ENCODE results near the gene MTURN.
"Not testable (repeated sequence)": the region's sequence is repeated elsewhere in the genome, so short reads cannot be mapped to it uniquely, and the experiment has no call there.

The MTURN gene

DNA sequence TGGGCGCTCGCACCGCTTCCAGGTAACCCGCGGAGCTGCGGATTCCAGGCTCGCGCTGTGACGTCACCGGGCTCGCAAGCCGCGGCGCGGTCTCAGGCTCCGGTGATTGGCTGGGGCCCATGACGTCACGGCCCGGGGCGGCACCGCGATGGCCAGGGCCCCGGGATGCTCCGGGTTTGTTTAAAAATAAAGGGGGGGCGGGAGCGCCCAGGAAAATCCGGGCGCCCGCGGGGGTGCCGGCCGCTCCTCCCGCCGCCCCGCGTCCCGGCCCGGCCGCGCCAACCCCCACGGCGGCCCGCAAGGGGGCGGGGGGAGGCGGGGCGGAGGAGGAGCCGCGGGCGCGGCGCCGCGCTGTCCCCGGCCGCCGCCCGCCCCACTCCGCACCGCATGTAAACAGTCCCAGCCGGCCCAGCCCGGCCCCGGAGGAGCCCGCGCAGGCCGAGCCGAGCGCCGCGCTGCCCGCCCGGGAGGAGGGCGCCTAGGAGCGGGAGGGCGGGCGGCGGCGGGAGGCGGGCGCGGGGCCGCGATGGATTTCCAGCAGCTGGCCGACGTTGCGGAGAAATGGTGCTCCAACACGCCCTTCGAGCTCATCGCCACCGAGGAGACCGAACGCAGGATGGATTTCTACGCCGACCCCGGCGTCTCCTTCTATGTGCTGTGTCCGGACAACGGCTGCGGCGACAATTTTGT, at the start of gene MTURN:
Gene MTURN (plus strand): TSS at position 376 of the 690 bp plus-strand sequence. CDS start 151 bp downstream, at position 527.
- peak; percentile 66 to 80 for DNase-seq (ENCODE audit: extremely low read depth in 1 of 2, low read depth in 1 of 2)

DNA sequence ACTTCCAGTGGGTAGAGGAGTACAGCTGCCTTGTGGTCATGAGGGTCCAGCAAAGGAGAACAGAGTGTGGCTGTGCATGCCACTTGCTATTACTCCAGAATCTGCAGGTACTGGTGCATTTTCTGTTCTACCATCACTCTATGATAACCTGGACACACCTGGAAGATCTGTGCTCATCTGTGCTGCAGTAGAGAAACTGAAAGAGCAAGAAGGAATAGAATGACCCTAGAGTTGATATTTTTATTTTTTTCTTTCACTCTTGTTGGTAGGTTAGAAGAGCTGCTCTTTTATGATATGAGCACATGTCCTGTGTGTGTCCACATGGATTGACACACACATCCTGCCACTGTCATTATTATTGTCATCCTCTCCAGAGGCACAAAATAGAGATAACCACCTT, 48.3 kb upstream of the MTURN start:
- DNase-seq (ENCODE audit: extremely low read depth in 1 of 2, low read depth in 1 of 2) = no peak

DNA sequence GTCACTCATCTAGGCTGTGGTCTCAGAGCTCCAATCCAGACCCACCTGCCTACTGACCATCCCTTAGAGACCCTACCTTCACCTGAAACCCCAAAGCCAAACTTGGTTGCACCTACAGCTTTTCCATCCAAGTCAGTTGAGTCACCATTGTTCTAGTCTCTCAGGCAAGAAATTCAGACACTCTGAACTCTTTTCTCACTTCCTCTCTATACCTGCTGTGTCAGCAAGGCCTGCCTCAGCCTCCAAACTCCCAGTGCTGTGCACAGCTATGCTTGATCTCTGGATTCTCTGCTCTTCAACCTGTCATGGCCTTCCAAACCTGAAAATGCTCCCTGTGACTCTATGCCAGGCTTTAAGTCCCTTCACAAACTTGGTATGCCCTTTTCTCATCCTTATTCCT, 47.4 kb upstream of the MTURN start:
- no peak for DNase-seq (ENCODE audit: extremely low read depth in 1 of 2, low read depth in 1 of 2)

DNA sequence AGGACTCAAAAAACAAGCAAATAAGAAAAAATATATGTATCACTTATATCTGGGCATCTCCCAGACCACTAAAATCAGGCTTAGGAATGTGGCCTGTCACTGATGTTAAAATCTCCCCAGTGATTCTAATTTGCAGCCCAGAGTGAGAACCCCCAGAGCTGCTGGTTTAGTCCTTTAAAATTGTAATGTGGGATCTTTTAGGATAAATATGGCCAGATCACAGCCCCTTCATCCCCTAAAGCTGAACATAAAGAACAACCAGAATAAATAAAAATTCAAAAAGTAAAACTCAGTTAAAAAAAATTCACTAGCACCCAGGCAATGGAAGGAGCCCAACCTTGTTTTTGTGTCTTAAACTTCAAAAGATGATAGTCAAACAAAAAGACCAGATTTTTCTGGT, 46.4 kb upstream of the MTURN start:
- DNase-seq (ENCODE audit: extremely low read depth in 1 of 2, low read depth in 1 of 2) = no peak

DNA sequence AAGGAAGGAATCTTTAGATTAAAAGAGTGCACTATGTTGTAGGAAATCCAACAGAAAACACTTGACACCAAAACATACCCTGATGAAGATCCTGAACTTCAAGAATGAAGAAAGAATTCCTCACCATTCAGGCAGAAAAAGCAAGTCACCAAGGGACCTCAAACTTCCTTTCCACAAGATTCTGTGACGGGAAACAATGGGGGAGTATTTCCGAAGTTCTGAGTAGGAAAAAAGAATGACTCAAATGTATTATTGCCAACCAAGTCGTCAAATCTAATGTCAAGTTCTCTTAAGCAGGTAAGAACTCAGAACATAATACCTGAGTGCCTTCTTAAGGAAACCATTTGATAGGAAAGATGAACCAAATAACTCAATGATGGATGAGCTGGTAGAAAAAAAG, 44.7 kb upstream of the MTURN start:
- DNase-seq (ENCODE audit: extremely low read depth in 1 of 2, low read depth in 1 of 2) = no peak

DNA sequence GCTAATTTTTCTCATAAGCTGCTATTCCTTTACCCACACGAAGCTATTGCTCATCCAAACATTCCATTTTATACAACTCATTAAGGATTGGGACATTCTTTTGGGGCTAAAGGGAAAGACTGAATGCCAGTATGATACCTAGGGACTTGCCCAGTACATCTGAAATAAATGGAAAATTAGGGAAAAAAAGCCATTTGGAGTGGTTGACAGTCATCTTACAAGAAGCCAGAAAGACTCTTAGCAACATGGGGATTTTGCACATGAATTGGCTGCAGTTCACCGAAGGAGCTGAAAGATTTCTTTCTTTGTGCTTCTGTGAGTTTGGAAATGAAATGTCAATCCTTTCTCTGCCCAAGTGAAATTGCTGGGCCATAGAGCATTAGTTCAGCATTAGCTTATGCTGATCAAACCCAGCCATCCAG, 43.3 kb upstream of the MTURN start:
- DNase-seq (ENCODE audit: extremely low read depth in 1 of 2, low read depth in 1 of 2) = no peak

DNA sequence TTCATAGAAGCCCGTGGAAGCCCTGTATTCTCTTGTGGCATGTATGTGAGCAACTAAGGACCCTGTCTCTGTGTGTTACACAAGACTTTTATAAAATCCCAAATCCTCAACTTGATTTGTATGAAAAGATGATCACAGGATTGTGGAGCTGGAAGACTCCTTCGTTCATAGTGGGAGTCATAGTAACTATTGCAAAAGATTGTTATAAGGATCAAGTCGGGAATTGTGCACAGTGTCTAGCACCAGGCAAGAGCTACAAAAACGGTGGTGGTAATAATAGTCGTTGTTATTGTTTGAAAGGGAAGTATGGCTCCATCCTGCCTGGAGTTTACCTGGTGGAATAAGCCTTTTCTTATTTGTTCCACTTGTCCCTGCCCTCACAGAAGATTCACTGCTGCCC, 42.8 kb upstream of the MTURN start:
- DNase-seq (ENCODE audit: extremely low read depth in 1 of 2, low read depth in 1 of 2) = no peak

DNA sequence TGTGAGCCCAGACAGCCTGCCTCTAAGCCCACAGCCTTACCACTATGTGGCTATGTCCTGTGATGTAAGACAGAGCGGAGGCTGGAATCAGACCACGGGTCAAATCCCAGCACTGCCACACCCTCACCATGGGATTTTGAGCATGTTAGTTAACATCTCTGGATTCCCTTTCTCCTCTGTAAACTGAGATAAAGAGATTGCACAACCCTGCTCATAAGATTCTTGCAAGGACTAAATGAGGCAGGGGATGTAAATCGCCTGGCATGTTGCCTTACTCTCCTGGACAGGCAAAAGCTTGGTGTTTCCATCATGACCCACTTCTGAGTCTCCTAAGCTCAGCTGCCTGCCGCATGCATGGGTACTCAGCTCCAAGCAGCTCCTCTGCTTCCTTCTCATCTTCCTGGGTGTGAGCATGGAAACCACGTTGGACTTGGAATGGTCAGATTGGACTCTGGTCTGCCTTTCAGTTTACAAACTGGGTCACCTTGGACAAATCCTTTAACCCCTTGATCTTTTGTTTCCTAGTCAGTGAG, 41.3 kb upstream of the MTURN start:
- no peak for DNase-seq (ENCODE audit: extremely low read depth in 1 of 2, low read depth in 1 of 2)

DNA sequence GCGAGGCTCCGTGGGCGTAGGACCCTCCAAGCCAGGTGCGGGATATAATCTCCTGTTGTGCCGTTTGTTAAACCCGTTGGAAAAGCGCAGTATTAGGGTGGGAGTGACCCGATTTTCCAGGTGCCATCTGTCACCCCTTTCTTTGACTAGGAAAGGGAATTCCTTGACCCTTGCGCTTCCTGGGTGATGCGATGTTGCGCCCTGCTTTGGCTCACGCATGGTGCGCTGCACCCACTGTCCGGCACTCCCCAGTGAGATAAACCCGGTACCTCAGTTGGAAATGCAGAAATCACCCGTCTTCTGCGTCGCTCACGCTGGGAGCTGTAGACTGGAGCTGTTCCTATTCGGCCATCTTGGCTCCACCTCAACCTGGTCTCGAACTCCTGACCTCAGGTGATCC, 36.2 kb upstream of the MTURN start:
- not testable (repeated sequence) for DNase-seq (ENCODE audit: extremely low read depth in 1 of 2, low read depth in 1 of 2)

DNA sequence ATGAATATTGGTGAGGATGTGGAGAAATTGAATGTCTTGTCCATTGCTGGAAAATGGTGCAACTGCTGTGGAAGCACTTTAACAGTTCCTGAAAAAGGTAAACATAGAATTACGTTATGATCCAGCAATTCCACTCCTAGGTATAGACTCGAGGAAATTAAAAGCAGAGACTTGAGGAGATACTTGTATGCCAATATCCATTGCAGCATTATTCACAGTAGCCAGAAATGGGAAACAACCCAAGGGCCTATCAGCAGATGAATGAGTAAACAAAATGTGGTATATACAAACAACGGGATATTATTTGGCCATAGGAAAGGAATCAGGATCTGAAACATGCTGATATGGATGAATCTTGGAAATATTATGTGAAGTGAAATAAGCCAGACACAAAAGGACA, 32.5 kb upstream of the MTURN start:
- DNase-seq (ENCODE audit: extremely low read depth in 1 of 2, low read depth in 1 of 2) = no peak

DNA sequence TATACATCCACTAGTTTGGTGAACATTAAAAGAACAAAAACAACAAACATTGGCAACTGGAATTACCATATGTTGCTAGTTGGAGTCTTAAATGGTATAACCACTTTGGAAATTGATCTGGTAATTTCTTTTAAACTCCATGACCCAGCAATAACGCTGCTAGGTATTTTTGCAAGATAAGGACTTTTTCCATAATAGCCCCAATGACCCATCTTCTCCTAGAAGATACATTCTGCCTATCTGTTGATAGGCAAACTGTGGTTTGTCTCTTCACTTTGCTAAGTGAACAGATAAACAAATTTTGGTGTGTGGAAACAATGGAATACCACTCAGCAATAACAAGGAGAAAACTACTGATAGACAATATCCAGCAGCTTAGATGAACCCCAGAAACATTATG, 30.6 kb upstream of the MTURN start:
- no peak for DNase-seq (ENCODE audit: extremely low read depth in 1 of 2, low read depth in 1 of 2)

DNA sequence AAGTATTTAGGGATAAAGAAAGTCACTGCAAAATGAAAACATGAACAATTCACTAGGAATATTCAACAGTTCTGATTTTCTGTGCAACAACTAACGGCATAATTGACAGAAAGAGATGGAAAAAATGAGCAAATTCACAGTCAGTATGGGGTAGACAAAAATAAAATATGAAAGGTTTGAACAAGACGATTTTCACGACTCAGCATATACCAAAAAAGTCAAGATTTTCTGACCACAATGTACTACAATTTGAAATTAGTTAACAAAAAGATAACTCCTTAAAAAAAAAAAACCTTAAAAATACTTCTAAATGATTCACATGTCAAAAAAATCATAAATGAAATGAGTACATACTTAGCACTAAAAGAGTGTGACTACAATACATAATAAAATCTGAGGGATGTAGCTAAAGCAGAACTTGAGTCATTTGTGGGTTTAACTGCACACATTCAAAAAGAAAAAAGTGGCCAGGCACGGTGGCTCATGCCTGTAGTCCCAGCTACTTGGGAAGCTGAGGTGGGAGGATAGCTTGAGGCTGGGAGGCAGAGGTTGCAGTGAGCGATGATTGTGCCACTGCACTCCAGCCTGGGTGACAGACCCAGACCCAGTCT, 22.6 kb upstream of the MTURN start:
- no peak for DNase-seq (ENCODE audit: extremely low read depth in 1 of 2, low read depth in 1 of 2)

DNA sequence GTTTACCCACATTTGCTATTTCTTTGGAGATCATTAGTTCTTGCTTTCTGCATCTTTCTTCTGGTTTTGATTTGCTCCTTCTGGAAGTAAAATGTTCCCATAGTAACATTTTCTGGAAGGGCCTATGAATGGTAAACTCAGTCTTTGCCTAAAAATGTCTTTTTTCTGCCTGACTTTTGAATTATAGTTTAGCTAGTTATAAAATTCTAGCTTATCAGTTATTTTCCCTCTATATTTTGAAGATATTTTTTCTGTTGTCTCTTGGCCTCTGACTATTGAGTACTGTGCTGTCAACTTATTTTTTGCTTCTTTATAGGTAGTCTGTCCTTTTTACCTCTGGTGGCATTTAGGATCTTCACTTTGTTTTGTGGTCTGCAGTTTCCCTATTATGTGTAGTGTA, 21.6 kb upstream of the MTURN start:
- no peak for DNase-seq (ENCODE audit: extremely low read depth in 1 of 2, low read depth in 1 of 2)

DNA sequence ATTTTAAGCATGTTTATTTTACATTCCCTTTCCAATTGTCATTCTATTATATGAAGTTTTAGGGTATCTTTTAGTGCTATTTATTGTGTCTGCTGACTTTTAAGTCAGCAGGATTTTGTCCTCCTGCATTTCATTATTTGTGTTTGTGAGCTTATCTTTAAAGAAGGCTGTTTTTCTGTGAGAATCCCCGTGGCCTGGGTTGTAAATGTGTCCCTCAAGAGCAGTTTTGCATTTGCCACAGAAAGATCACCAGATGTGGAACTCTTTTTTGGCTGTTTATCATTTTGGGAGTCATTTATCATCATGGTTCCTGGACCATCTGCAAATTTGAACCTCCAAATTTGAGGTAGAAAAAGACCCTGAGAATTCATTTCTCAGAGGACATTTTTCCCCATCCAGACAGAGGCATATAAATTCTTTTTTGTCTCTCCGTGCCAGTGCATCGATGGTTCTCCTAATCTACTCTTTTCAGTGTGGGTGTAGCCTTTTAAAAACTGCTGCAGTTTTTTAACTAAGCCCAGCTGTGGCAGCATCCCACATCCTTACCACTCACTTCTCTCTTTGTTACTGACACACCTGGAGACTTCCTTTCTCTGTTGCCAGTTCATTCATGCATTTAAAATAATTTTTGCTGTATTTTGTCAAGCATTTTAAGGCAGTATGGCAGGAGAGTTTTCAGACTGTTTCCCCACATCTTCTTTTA, 20.1 kb upstream of the MTURN start:
- no peak for DNase-seq (ENCODE audit: extremely low read depth in 1 of 2, low read depth in 1 of 2)

DNA sequence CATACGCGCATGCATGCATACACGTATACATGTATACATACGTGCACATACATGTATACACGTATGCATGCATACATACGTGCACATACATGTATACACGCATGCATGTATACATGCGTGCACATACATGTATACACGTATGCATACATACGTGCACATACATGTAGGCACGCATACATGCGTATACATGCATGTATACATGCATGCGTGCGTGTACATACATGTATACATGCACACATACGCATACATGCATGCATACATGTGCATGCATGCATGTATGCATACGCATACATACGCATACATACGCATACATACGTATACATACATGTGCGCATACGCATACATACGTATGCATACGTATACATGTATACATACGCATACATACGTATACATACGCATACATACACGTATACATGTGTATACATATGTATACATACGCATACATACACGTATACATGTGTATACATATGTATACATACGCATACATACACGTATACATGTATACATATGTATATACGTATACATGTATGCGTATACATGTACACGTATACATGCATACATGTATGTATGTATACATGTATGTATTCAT, 19.0 kb upstream of the MTURN start:
- DNase-seq (ENCODE audit: extremely low read depth in 1 of 2, low read depth in 1 of 2) = no peak

DNA sequence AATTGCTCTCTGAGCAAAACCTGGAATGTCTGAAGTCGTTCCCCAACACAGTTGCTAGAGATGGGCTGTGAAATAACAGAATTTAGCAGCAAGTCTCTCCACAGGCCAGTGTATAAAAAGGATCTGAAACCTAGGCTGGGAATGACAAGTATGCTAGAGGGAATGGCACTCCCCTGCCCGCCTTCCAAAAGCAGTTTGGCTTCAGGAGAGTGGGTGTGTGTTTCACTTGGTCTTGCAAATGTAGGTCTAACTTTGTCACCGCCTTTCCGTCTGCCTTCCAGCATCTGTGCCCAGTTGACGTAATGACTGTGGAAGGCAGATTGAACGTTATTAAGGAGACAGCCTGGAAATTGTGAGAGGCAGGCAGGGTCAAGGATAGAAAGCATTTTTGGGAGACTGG, 18.0 kb upstream of the MTURN start:
- DNase-seq (ENCODE audit: extremely low read depth in 1 of 2, low read depth in 1 of 2) = no peak

DNA sequence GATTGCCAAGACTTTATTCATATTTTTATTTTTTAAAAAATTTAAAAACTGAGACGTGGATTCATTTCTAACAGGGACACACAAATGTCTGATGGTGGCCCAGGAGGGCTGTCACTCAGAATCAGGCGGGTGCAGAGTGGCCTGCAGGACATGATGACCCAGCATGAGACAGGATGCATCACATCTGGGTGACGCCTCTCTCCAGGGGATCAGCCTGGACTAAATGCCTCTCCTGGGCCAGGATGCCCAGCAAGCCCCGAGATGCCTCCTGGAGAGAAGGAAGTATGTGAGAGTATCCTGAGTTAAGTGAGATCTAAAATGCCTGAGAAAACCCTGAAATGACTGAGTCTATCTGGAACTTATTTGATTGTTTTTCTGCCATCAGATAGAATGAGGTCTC, 16.9 kb upstream of the MTURN start:
- no peak for DNase-seq (ENCODE audit: extremely low read depth in 1 of 2, low read depth in 1 of 2)

DNA sequence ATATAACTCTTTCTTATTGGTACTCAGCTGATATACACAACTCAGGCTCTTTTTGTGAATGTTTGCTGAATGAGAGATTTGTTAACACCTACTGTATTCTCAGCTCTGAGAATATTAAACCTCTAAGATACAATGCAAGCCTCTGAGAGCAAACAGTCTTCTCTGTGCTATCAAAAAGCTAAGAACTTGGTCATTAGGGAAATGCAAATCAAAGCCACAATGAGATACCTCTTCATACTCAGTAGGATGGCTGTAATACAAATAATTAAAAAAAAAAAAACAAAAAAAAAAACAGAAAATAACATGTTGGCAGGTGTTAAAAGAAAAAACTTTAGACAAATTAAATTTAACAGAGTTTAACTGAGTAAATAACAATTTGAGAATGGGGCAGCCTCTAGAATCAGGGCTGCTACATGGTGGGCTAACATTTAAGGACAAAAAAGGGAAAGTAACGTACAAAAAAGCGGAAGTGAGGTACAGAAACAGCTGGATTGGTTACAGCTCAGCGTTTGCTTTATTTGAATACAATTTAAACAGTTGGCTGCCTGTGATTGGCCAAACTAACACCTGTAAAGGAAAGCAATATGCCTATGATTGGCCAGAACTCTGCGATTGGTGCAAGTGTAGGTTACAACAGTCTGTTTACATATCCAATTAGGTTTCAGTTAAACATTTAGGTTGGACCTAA, 14.8 kb upstream of the MTURN start:
- no peak for DNase-seq (ENCODE audit: extremely low read depth in 1 of 2, low read depth in 1 of 2)

DNA sequence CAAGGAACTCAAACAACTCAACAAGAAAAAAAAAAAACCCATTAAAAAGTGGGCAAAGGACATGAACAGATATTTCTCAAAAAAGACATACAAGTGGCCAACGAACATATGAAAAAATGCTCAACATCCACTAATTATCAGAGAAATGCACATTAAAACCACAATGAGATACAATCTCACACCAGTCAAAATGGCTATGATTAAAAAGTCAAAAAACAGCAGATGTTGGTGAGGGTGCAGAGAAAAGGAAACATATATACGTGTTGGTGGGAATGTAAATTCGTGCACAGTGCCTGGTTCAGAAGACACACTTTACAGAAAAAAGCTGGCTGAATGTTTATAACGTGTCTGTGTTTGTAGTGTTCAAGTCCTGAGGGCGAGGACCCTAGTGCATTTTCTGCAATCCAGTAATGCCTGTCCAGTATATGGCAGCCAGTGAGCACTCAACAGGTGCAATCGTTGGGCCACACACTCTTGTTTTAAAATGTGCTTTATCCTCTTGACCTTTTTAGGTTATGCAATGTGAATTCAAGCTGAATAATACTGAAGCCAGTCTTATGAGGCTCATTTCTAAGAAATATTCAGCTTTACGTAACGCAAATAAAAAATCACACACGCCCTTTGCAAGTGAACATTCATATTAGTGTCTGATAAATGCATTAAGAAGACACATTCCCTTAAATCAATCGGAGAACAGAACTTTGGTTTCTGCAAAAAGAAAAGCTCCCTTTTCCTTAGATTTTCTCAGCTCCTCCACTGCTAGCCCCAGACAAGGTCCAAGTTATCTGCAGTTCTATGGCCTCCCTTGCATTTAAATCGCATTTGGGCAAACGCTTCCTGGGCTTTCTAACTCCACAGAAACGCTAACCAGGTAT, 813 bp upstream of the MTURN start:
- DNase-seq (ENCODE audit: extremely low read depth in 1 of 2, low read depth in 1 of 2) = no peak
